Skeletal muscle tissue (tissue), 4 donors: ENCODE results near the gene ZNF384. TPM values are rescaled to one million over a fixed set of nuclear protein-coding genes. Genes with fewer than 3 reads are reported as not detected.

Source experiments
- H3K27ac ChIP-seq: one replicate; pipeline ENCODE4 v1.7.0; 2013; ENCODE audit warnings: mild to moderate bottlenecking, low read depth, low read length, inconsistent platforms
- H3K27me3 ChIP-seq, 3 donors: one replicate each; pipeline ENCODE4 v1.7.0; 2013; ENCODE audit warnings: low read length in 3 of 3; ENCODE audit not compliant: control insufficient read depth in 3 of 3, insufficient read depth in 3 of 3
- H3K36me3 ChIP-seq, 3 donors: one replicate each; pipeline ENCODE4 v1.7.0; 2013; ENCODE audit warnings: low read length in 3 of 3; ENCODE audit not compliant: control insufficient read depth in 3 of 3, insufficient read depth in 3 of 3
- H3K4me1 ChIP-seq, 3 donors: one replicate each; pipeline ENCODE4 v1.7.0; 2013; ENCODE audit warnings: low read length in 3 of 3, mild to moderate bottlenecking in 3 of 3; ENCODE audit not compliant: control insufficient read depth in 3 of 3, insufficient read depth in 3 of 3
- H3K4me3 ChIP-seq, 3 donors: one replicate each; pipeline ENCODE4 v1.7.0; 2013; ENCODE audit warnings: low read length in 3 of 3
- H3K9ac ChIP-seq, 3 donors: one replicate each; pipeline ENCODE4 v1.7.0; 2013; ENCODE audit warnings: low read length in 3 of 3, mild to moderate bottlenecking in 3 of 3, moderate library complexity in 2 of 3, low read depth in 1 of 3
- H3K9me3 ChIP-seq, 3 donors: one replicate each; pipeline ENCODE4 v1.7.0; 2013; ENCODE audit warnings: low read length in 3 of 3; ENCODE audit not compliant: control insufficient read depth in 3 of 3
- total RNA-seq: library from RNA; depleted of rRNA; stranded (reverse); fragments of >200 nt; gene quantifications from one replicate; pipeline ENCODE4 v1.2.3, GENCODE V29; 2014
- donor health status: Osteomylitis.

ZNF384 gene
- total RNA-seq, 1 donor from 2014 or later: 8.4 TPM

DNA sequence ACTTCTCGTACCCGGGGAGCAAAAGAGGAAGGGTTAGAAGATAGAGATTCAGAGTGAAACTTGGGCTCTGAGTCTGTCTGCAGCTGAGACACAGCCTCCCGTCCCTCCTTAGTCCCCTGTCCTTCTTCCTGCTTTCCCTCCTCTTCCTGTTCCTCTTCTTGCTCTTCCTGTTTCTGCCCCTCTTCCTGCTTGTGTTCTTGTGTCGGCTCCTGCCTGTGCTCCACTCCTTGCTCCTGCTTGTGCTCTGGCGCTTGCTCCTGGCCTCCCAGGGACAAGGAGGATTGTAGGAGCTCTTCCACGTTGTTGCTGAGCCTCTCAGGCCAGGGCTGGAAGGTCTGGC is 44.9 kb downstream of the ZNF384 start:
- Histone ChIP-seq H3K36me3 (peaks cover 0 to 7% (median 3%) of the 10 kb centered on the region in 3 donors), H3K27me3 (no peaks in the 10 kb centered on the region), H3K4me3 (no peak overlapping the region), H3K9me3 (no peaks in the 10 kb centered on the region), H3K27ac (no peak overlapping the region), H3K9ac (no peak overlapping the region), H3K4me1 (peaks cover 6 to 10% (median 6%) of the 10 kb centered on the region in 3 donors)

DNA sequence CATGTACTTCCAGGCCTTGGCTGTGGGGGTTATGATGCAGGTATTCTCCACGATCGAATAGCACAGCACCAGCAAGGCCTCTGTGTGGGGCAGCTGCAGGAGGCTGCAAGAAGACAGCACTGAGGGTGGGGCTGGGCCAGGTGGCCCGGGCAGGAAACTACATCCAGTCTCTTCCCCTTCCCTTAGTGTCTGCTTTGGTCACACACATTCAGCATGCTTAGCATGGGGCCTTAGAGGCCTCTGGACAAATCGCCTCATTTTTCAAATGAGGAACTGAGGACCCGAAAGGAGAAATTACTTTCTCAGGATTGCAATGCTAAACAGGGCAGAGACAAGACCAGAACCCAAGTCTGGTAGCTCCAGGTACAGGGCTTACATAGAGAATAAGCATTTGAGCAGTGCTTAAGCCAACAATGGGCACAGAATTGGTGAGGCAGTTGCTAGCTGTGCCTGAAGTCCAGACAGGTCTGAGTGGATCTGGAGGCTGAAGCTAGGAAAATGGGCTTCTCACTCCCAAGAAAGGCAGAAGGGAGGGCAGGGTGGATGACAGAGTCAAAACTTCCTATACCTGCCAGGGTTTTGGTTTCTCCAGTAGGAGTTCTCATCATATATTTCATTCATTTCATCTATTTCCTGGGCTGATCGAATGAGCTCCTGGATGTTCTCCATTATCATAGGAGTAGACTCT is 45.5 kb downstream of the ZNF384 start:
- Histone ChIP-seq H3K27ac (no peak overlapping the region), H3K36me3 (peaks cover 0 to 7% (median 3%) of the 10 kb centered on the region in 3 donors), H3K9me3 (no peaks in the 10 kb centered on the region), H3K4me3 (no peak overlapping the region), H3K27me3 (no peaks in the 10 kb centered on the region), H3K4me1 (peaks cover 6 to 10% (median 6%) of the 10 kb centered on the region in 3 donors), H3K9ac (no peak overlapping the region)

DNA sequence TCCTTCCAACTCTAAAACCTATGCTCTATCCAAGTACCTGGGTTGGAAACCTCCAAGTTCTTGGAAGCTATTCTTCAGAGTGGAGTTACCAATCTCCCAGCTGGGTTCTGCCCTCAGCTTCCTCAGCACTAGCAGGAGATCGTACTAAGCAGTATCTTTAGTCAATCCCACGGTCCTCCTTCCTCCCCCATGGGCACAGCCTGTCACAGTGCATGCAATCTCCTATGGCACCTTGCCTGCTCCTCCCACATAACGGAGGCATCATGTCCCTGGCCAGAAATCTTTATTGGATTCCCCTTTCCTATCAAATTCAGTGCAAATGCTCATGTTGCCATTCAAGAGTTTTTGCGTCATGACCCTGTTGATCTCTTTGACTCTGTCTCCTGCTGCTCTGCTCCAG is 48.0 kb downstream of the ZNF384 start:
- Histone ChIP-seq H3K4me1 (no peaks in the 10 kb centered on the region), H3K36me3 (no peaks in the 10 kb centered on the region), H3K4me3 (no peak overlapping the region)

GRCh38 chr12:6640497-6640896 is 48.7 kb downstream of the ZNF384 start:
- H3K36me3 ChIP-seq: no peaks in the 10 kb centered on the region
- H3K27ac ChIP-seq: no peak overlapping the region
- no peaks in the 10 kb centered on the region for H3K9me3 ChIP-seq
- no peaks in the 10 kb centered on the region for H3K4me1 ChIP-seq
- no peaks in the 10 kb centered on the region for H3K27me3 ChIP-seq
- H3K4me3 ChIP-seq: no peak overlapping the region
- H3K9ac ChIP-seq: no peak overlapping the region

More for the DNA sequence above, 48.0 kb downstream of the ZNF384 start:
- H3K27me3 ChIP-seq: no peaks in the 10 kb centered on the region
- H3K9ac ChIP-seq: no peak overlapping the region
- no peak overlapping the region for H3K27ac ChIP-seq
- H3K9me3 ChIP-seq: no peaks in the 10 kb centered on the region

GRCh38 chr12:6639151-6639801 is 49.9 kb downstream of the ZNF384 start:
- Histone ChIP-seq H3K4me3 (no peak overlapping the region), H3K9ac (no peak overlapping the region), H3K9me3 (no peaks in the 10 kb centered on the region), H3K27ac (no peak overlapping the region), H3K4me1 (no peaks in the 10 kb centered on the region), H3K36me3 (no peaks in the 10 kb centered on the region), H3K27me3 (no peaks in the 10 kb centered on the region)

- H3K9ac ChIP-seq: no peak overlapping the region
- H3K4me1 ChIP-seq: no peaks in the 10 kb centered on the region
- H3K36me3 ChIP-seq: no peaks in the 10 kb centered on the region
- H3K27ac ChIP-seq: no peak overlapping the region
- H3K4me3 ChIP-seq: no peak overlapping the region
- no peaks in the 10 kb centered on the region for H3K9me3 ChIP-seq
- H3K27me3 ChIP-seq: peaks cover 0 to 3% (median 0%) of the 10 kb centered on the region in 3 donors
Measured at GRCh38 chr12:6638305-6638704, 50.9 kb downstream of the ZNF384 start.

DNA sequence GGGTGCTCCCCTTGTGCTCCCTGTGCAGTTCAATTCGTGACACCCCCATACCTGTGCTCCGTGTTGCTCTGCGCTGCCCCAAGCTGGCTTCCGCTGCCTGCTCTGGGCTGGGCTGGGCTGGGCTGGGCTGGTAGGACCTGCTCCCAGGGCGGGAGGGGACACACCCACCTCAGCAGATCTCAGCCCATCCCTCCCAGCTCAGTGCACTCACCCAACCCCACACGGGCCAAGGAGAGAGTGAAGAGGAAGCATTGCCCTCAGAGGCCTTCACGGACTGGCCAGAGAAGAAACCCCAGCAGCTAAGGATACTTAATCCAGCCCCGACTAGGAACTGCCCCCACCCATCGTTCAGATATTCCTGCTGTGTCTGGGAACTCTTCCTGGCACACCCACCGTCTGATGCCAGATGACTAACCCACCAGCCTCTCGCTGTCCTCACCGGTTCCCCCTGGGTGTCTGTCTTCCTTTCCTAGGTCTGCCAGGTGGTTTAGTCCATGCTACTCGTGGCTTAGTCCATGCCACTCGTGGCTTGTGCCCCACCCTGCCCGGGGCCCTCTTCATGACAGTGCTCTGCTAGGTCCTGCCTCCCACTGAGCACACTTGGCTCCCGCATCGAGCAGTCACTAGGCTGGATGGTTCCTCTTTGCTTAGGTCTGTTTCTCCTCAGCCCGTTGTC is 53.2 kb downstream of the ZNF384 start, which contains the start of gene LPAR5:
LPAR5 (minus strand) TSS at position 104 of the 676 bp plus-strand sequence. CDS start 14,711 bp downstream, outside the sequence.
- Histone ChIP-seq H3K36me3 (no peaks in the 10 kb centered on the region), H3K27ac (peak within 1 kb of the TSS; percentile 44), H3K27me3 (peaks cover 0 to 8% (median 4%) of the 10 kb centered on the region in 3 donors), H3K9ac (no peak within 1 kb of the TSS), H3K4me1 (peaks cover 0 to 6% (median 5%) of the 10 kb centered on the region in 3 donors), H3K9me3 (no peaks in the 10 kb centered on the region), H3K4me3 (no peak within 1 kb of the TSS)

GRCh38 chr12:6635375-6635855 is 53.8 kb downstream of the ZNF384 start:
- Histone ChIP-seq H3K27ac (no peak overlapping the region), H3K4me3 (no peak overlapping the region), H3K9ac (no peak overlapping the region), H3K36me3 (no peaks in the 10 kb centered on the region), H3K27me3 (peaks cover 0 to 13% (median 8%) of the 10 kb centered on the region in 3 donors), H3K9me3 (no peaks in the 10 kb centered on the region), H3K4me1 (peaks cover 0 to 6% (median 5%) of the 10 kb centered on the region in 3 donors)

- no peaks in the 10 kb centered on the region for H3K36me3 ChIP-seq
- H3K9ac ChIP-seq: no peak overlapping the region
- H3K27me3 ChIP-seq: peaks cover 0 to 13% (median 8%) of the 10 kb centered on the region in 3 donors
- no peak overlapping the region for H3K27ac ChIP-seq
- H3K9me3 ChIP-seq: no peaks in the 10 kb centered on the region
- peaks cover 0 to 6% (median 5%) of the 10 kb centered on the region in 3 donors for H3K4me1 ChIP-seq
- no peak overlapping the region for H3K4me3 ChIP-seq
Measured at GRCh38 chr12:6632026-6632983, 56.9 kb downstream of the ZNF384 start.
